HG02840 (cell line): ENCODE data around the gene BRI3BP.
"Not testable (repeated sequence)": the region's sequence is repeated elsewhere in the genome, so short reads cannot be mapped to it uniquely, and the experiment has no call there.

Experiments used
- ATAC-seq: cut with Tn5 transposase; IDR thresholded peaks from one replicate; pipeline ENCODE4 v1.9.1; 2021; ENCODE audit warnings: mild to moderate bottlenecking, moderate library complexity, moderate number of reproducible peaks; ENCODE audit not compliant: unreplicated experiment, low FRiP score

Gene BRI3BP

GRCh38 chr12:125064492-125064891, 71.0 kb downstream of the BRI3BP start:
- ATAC-seq = no peak

- ATAC-seq = peak; percentile 78
Observed at GRCh38 chr12:125065021-125065918, 71.8 kb downstream of the BRI3BP start, which contains the start of gene AACS. Gene AACS, plus strand, starts transcription at chr12:125065435. Its CDS starts 150 bp downstream, at chr12:125065585.

- ATAC-seq = no peak
Observed at GRCh38 chr12:125065919-125066570, 72.6 kb downstream of the BRI3BP start.

GRCh38 chr12:125068391-125068790, 74.9 kb downstream of the BRI3BP start:
- no peak for ATAC-seq

- no peak for ATAC-seq
Observed at GRCh38 chr12:125069616-125070015, 76.2 kb downstream of the BRI3BP start.

GRCh38 chr12:125070112-125070511, 76.7 kb downstream of the BRI3BP start:
- ATAC-seq = no peak

GRCh38 chr12:125070661-125071390, 77.4 kb downstream of the BRI3BP start:
- no peak for ATAC-seq

GRCh38 chr12:125071456-125071855, 78.0 kb downstream of the BRI3BP start:
- no peak for ATAC-seq

GRCh38 chr12:125072496-125072895, 79.1 kb downstream of the BRI3BP start:
- no peak for ATAC-seq

- not testable (repeated sequence) for ATAC-seq
Observed at GRCh38 chr12:125074294-125074693, 80.8 kb downstream of the BRI3BP start.

- no peak for ATAC-seq
Observed at GRCh38 chr12:125076103-125076502, 82.7 kb downstream of the BRI3BP start.

- ATAC-seq = no peak
Observed at GRCh38 chr12:125079084-125079483, 85.6 kb downstream of the BRI3BP start.

- ATAC-seq = no peak
Observed at GRCh38 chr12:125079648-125080645, 86.5 kb downstream of the BRI3BP start.
